HG02571 (cell line): ENCODE results near the gene FGGY.
"Not testable (repeated sequence)": the region's sequence is repeated elsewhere in the genome, so short reads cannot be mapped to it uniquely, and the experiment has no call there.

Source experiments
- ATAC-seq: cut with Tn5 transposase; IDR thresholded peaks from one replicate; pipeline ENCODE4 v1.9.1; 2021; ENCODE audit warnings: mild to moderate bottlenecking, moderate library complexity; ENCODE audit not compliant: unreplicated experiment

FGGY gene

DNA sequence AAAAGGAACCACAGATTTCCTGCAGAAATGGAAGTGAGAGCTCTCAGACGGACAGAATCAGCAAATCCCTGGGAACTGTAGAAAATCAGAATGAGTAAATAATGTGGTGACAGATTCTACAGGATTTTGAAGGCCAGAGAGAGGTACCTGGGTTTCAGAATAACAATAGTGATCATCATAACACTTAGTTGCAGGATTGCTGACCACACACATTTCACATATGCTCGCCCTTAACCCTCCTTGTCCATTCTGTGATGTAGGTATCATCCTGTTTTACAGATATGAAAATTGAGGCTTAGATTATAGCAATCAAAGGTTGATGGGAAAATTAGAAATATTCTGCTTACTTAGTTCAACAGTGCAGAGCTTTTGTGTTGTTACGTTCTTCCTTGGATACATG is 419.9 kb downstream of the FGGY start:
- ATAC-seq = no peak

DNA sequence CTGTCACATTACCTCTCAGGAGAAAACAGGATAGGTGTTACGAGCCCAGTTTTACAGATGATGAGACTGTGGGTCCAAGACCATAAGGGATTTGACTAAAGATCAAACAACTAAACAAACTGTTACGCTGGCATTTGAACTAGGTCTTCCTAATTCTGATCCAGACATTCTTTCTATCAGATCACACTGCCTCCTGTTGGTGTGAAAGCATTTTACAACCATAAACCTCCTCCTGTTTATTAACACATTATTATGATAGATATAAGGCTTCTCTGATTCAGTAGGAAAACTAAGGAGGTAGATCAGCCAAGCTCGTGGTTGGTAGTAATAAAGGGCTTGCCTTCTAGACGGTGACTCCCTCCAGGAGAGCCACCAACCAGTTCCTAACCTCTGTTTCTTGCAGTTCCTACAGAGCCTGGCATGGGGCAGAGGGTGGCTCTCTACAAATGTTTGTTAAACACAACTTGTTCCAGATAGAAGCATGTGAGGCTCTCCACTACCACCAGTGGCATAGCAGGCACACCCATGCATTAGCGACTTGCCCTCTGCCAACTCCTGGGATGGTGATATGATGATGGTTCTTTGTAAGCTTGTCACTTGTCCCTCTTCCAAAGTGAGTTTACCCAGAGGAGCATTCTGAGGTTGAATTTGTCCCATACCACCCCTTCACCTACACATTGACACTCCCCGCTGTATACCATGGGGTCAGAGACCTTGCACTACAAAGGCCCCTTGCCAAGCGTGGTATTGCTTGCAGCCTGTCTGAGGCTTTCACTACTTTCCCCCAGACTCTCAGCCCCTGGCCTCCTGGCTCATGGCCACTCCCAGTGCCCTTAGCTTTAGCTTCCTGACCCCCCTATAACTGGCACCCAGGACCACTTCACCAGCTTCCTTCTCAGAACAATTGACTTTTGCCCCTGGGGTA is 421.4 kb downstream of the FGGY start:
- ATAC-seq = no peak

DNA sequence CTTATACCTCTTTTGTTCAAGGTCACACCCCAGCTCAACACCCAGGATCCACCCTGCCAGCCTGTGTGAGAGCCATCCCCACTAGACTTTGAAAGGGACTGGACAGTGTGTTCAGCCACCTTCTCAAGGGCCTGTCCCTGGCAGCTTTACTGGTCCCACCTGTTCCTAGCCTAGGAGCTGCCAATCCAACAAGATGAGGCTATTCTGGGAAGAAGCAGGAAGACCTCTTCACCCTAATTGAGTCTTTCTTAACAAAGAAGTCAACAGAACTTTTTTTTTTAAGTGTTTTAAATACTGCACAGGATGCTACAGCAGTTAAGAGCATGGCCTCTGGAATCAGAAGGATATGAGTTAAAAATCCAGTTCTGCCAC is 422.1 kb downstream of the FGGY start:
- no peak for ATAC-seq

DNA sequence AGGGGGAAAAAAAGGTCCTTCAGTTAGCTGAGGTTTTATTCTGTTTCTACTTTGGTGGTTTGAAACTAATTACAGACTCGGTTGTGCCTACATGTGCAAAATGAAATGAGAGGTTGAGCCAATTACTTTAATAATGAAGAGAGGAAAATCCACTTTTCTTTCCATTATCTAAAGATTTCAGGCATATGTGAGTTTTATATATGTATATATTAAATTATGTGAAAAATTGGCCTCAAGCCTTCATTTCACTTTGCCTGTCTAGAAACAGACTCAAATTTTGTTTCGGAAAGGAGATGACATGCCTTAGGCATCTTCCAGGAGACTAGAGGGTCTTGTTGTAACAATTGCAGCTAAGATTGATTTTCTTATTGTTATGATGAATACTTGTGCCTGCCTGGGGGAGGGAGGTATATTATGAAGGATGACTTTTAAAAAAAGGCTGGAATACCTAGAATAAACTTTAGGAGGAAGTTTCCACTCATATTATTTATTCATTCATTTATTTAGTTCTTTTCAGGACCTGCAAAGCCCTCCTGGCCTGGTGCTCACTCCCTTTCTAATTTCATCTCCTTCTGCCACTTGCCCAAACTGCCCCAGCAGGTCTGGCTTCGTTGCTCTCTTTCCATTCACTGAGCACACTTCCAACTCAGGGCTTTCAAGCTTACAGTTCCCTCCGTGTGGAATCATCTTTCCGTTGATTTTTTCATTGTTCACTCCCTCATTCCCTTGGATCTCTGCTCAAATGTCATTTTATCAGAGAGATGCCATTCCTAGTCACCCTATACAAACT is 423.6 kb downstream of the FGGY start:
- ATAC-seq = no peak

DNA sequence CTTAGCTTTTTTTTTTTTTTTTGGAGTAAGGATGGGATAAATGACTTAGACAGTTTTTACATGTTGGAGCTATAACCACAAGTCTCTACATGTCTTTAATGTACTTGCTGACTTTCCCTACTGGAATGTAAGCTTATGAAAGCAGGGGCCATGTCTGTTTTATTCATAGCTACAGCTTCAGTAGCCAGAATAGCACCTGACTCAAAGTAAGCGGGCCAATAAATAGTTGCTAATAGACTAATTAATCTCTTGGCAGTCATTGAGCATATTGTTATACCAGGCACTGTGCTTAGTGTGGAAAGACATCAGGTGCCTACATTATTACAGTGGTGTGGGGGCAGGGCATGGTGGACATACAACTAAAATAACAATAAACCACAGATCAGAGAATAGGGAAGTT is 433.4 kb downstream of the FGGY start:
- ATAC-seq = no peak

DNA sequence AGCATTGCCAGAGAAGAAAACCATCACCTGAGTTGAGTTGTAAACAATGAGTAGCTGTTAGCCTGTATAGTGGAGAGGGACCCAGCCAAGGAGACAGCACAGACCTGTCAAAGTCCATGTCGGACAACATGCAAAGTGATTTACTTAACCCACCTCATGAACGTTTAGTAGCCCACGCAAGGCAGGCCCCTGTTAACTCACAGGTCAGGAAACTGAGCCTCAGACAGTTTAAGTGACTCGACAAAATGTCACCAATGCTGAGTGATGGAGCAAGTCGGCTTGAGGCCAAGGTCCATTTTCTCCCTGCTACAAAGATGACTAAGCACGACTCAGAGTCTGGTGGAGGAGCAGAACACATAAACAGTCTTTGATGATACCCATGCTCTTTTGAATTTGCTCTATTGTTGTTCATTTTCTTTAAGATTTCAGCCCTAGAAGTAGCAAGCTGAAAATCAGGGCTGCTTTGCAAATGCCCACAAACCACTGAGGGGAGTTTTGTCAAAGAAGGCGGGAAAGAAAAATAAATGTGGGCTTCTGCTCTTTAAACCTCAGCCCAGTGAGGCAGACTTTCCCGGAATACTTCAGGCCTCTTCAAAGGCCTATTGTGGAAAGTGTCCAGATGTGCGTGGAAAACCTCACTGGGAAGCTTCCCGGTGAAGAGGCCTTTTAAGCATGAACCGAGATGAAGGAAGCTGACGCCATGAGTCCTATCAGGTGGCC is 434.0 kb downstream of the FGGY start:
- ATAC-seq = no peak

DNA sequence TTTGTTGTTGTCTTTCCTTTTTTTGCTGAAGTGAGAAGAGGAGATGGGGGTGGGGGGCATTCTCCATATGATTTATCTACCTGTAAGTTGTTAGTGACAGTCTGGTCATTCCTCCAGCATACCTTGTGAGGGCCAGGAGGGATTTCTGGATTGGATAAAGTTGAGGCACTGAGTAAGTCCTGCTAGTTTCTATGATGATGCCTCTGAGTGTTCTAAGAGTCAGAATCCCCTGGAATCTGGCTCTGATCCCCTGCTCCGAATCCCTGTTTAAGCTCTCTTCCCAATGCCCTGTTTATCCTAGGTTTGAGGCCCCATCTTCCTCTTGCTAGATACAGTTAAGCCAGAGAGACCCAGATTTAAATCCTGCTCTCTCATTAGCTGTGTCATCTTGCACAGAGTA is 434.7 kb downstream of the FGGY start:
- ATAC-seq = no peak

DNA sequence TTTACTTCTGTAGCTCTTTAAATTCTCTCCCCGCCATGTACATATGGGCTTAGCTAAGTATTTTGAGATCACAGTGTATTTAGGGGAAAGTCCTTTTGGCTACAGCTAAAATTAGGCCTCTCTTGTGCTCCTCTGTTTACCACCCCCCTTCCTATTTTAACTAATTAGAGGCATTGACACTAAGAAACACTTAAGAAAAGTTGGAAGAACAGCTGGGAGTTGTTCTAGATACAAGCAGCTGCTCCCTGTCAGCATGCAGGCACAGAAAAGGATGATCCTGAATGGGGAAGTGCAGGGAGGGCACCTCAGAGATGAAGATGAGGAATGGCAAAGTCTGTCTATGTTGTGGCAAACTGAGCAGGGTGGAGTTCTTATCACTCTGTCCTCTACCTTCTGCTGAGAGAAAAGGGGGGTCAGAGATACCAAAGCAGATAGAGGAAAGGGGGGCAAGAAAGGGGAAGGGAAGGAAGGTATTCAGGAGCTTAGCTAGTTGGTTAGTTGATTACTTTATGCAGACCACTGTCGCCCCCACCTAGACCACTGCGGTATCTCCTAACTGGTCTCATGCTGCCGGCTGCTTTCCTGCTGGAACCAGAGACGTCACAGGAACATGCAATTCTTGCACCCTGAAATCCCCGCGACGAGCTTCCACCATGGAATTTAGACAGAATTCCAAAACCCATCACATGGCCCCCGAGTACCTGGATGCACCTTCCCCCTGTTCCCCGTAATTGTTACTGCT is 435.5 kb downstream of the FGGY start:
- ATAC-seq = no peak

DNA sequence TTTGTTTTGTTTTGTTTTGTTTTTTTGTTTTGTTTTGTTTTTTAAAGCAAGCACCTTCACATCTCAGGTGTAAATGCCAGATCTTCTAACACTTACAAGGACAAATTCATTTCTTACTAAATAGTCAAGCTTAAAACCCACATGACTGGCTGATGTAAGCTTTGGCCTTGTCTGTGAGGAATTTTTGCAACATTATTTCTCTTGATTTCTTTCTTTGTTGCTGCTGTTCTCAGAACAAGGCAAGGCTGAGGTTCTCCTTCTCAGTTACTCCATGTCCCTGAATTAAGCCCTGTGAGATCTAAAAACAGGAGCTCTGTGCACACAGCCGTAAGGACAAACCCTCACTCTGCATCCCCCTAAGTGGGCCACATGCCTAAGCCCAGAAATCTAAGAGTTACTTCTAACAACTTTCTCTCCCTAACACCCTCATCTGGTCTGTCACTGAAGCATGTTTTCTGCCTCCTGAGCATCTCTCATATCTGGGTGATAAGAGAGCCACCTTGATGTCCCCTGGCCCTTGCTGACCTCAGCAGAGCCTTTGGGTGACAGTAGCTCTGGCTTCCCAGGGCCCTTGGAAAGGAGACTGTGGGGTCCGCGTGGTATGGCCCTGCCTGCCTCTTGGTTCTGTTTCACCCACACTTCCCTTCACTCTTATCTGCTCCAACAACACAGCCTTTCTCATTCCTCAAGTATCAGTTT is 436.7 kb downstream of the FGGY start:
- no peak for ATAC-seq

DNA sequence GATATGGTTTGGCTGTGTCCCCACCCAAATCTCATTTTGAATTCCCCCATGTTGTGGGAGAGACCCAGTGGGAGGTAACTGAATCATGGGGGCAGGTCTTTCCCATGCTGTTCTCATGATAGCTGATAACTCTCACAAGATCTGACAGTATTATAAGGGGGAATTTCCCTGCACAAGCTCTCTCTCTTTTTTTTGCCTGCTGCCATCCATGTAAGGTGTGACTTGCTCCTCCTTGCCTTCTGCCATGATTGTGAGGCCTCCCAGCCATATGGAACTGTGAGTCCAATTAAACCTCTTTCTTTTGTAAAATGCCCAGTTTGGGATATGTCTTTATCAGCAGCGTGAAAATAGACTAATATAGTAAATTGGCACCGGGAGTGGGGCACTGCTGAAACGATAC is 439.0 kb downstream of the FGGY start:
- not testable (repeated sequence) for ATAC-seq

DNA sequence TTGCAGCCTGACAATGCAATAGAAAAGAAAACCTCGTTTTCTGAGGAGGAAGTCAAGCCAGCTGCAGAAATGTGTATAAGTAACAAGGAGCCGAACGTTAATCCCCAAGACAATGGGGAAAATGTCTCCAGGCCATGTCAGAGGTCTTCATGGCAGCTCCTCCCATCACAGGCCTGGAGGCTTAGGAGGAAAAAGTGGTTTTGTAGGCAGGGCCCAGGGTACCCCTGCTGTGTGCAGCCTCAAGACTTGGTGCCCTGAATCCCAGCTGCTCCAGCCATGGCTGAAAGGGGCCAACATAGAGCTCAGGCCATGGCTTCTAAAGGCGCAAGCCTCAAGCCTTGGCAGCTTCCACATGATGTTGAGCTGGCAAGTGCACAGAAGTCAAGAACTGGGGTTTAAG is 439.9 kb downstream of the FGGY start:
- no peak for ATAC-seq

DNA sequence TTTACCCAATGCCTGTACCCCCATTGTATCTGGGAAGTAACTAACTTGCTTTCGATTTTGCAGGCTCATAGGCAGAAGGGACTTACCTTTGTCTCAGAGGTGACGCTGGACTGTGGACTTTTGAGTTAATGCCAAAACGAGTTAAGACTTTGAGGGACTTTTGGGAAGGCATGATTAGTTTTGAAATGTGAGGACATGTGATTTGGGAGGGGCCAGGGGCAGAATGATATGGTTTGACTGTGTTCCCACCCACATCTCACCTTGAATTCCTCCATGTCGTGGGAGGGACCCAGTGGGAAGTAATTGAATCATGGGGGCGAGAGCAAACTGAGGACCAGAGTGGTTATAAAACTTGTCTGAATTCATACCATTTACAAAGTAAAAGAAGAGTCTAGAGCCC is 440.7 kb downstream of the FGGY start:
- ATAC-seq = no peak

DNA sequence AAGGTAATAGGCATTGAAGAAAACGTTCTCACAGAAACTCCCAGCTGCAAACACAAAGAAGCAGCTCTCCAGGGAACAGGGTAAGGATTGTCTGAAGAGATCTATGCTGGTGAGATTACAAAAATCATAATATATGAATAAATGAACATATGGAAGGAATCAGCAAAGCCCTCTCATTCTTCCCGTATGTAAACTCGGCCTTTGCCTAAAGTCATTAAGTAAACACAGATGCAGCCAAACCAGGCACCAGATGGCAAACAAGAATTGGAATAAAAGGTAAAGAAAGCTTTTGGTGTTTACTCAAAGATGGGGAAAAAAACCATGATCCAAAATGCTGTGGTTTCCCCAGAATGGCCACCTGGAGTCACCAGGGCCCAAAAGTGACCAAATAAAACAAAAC is 441.3 kb downstream of the FGGY start:
- no peak for ATAC-seq

DNA sequence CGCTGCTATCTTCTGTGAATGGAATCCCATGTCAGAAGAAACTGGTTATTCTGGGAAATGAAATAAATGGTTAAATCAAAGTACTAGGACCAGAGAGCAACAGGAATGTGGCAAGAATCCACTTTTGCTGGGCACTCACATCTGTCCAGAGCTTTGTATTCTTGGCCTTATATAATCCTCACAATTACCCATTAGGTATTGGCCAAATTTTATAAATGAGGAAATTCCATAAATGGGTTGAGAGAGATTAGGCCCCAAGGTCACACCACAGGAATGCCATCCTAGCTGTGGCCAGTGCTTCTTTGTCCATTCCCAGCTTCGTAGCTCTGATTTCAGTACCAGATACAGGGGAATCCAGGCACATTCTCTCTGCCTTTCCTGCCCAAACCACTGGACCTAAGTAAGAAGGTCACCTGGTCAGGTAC is 441.7 kb downstream of the FGGY start:
- ATAC-seq = no peak

DNA sequence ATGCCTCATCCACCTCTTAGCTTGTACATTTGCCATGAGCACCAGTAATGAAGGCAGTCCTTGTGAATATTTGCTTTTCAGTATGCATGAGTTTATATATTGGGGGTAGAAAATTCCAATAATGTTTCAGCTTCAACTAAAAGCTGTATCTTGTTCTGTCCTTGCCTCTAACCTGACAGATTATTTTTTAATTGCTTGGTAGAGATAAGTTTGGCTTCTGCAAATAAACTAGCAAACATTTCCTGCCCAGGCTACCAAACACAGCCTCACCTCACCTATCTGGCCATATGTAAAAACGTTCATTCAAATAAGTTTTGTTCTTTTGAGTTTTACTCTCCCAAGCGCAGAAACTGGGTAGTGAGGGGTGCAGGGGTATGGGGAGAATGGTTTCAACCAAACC is 442.2 kb downstream of the FGGY start:
- no peak for ATAC-seq

DNA sequence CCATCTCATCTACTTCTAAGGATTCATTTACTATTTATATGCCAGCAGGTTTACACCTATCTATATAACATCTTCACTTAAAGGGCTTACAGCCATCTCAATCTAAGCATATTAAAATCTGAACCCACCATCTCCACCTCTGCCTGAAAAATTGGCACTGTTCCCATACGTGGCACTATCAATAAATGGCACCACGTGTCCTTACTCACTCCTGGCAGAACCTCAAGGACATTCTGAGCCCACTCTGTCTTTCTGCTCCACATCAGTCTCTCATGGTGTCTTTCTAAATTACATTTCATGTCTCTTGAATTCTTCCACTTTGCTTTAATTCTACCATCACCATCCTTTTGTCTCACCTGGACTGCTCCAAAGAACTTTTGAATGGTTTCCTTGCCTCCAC is 445.6 kb downstream of the FGGY start:
- no peak for ATAC-seq

DNA sequence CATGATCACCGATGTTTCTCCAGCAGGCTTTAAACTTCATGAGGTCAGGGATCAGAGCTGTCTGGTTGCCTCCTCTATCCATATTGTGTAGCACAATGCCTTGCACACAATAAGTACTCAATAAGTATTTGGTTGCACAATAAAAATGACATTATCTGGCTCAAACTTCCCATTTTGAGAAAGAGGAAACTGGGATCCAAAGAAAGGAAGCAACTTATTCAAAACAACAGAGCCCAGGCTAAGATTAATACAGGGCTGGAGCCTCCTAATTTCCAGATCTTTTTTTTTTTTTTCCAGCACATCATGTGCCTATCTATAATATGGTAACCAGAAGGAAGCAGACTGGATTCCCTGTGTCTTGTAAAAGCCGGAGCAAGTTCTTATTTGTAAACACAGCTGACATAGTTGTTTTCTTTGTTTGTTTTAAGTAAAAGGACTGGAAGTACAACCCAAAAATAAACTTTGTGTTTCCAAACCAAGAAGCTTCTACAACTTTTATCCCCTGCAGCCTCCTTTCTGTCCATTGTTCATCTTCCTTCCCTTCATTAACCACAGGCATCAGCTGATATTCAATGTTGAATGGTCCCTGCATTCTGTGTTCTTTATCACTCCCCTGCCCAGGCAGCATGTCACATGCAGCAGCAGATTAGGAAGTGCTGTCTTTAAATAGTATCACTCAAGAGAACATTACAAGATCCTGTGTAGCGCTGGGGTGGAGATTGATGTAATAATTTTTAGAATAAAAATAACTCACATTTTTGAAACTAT is 446.6 kb downstream of the FGGY start:
- ATAC-seq = no peak

DNA sequence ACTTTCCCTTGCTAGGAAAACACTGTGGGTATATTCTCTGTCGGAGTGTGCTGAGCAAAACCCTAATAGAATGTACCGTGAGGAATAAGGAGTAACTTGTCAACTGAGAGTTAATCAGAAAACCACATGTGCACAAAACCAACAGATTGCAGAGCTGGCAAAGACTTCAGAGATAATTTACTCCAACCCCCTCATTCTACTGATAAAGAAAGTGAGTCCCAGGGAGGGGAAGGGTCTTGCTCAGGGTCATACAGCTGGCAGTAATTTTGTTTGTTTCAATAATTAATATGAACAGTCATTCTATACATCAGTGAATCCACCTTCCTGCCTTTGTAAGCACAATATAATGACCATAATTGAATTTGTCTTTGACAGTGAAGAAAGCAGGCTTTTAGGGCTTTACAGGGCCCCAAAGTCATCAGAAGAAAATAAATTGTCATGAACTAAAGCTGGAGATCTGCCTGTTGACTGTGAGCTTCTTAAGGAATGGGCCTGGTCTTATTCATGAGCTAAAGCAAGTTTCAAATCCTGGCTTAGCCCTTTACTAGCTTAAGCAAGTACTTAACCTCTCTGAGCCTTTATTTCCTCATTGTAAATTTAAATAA is 450.6 kb downstream of the FGGY start:
- no peak for ATAC-seq

DNA sequence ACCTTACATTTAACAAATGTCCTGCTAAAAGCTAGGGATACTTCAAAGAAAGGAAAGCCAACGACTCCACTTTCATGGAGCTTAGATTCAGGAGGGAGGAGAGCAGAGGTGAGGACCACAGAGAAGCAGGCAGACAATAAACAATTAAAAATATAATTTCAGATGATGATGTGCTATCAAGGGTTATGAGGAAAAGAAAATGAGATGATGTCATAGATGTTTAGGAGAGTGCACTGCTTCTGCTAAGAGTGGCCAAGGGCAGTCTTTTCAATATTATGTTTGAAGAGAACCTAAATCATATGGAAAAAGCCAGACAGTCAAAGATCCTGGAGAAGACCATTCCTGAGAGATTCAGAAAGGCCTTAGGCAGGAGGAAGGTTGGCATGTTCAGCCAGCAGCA is 451.2 kb downstream of the FGGY start:
- ATAC-seq = no peak
